SH-SY5Y (cell line): ENCODE results near the gene ZNF780B.

Experiments
- GATA2 ChIP-seq: IDR thresholded peaks from 2 replicates; pipeline ENCODE4 v1.6.1; 2011; ENCODE audit warnings: mild to moderate bottlenecking, low read depth, low read length
- GATA3 ChIP-seq: IDR thresholded peaks from 2 replicates; pipeline ENCODE4 v1.6.1; 2011; ENCODE audit warnings: low read depth, mild to moderate bottlenecking, low read length, moderate library complexity

DNA sequence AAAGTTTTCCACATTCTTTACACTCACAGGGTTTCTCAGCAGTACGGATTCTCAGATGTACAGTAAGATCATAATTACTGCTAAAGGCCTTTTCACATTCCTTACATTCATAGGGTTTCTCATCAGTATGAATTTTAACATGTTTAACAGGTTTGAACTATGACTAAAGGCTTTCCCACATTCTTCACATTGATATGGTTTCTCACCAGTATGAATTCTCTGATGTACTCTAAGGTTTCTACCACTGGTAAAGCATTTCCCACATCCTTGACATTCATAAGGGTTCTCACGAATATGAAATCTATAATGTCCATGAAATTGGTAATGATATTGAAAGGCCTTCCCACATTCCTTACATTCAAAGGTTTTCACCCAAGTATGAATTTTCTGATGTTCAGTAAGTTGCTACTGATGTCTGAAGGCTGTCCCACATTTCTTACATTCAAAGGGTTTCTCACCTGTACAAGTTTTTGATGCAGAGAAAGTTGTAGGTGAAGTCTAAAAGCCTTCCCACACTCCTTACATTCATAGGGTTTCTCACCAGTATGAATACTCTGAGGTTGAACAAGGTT, 22.0 kb downstream of the ZNF780B start:
- no peak for TF ChIP-seq GATA3
- TF ChIP-seq GATA2, result no peak
